NCI-H748 treated with DMSO at 0.1 percent for 48 hours (cell line): ENCODE data around the gene UBE4A.

Experiments
- DNase-seq: peaks from one replicate; lab custom pipeline; 2025; lab: John Stamatoyannopoulos, UW

Gene UBE4A

GRCh38 chr11:118342503-118343161 is 16.8 kb upstream of the UBE4A start, which contains the start of gene CD3D:
Gene CD3D, minus strand, starts transcription at chr11:118342705. Its CDS starts 98 bp downstream, at chr11:118342607.
- DNase-seq, result no peak

GRCh38 chr11:118343248-118343647 is 16.2 kb upstream of the UBE4A start:
- no peak for DNase-seq

GRCh38 chr11:118343981-118344515 is 15.4 kb upstream of the UBE4A start, which contains the start of gene CD3G:
Gene CD3G, plus strand, starts transcription at chr11:118344344. Its CDS starts 80 bp downstream, at chr11:118344424.
- DNase-seq, result no peak

- DNase-seq, result no peak
Observed at GRCh38 chr11:118349475-118349874, 9.9 kb upstream of the UBE4A start.

- DNase-seq, result no peak
Observed at GRCh38 chr11:118353084-118353710, 6.2 kb upstream of the UBE4A start.

- DNase-seq, result no peak
Observed at GRCh38 chr11:118358071-118358470, 1.3 kb upstream of the UBE4A start.

- DNase-seq, result no peak
Observed at GRCh38 chr11:118364956-118365615, 5.7 kb downstream of the UBE4A start.

GRCh38 chr11:118366287-118366686 is 6.9 kb downstream of the UBE4A start:
- no peak for DNase-seq

- DNase-seq, result no peak
Observed at GRCh38 chr11:118370774-118371173, 11.4 kb downstream of the UBE4A start.

- DNase-seq, result no peak
Observed at GRCh38 chr11:118373263-118373662, 13.9 kb downstream of the UBE4A start.

- DNase-seq, result no peak
Observed at GRCh38 chr11:118373871-118374270, 14.5 kb downstream of the UBE4A start.

GRCh38 chr11:118374729-118375128 is 15.3 kb downstream of the UBE4A start:
- no peak for DNase-seq

GRCh38 chr11:118375978-118376377 is 16.6 kb downstream of the UBE4A start:
- no peak for DNase-seq

- no peak for DNase-seq
Observed at GRCh38 chr11:118379497-118379896, 20.1 kb downstream of the UBE4A start.

GRCh38 chr11:118380571-118380970 is 21.2 kb downstream of the UBE4A start:
- no peak for DNase-seq

GRCh38 chr11:118382954-118383353 is 23.6 kb downstream of the UBE4A start:
- no peak for DNase-seq

- no peak for DNase-seq
Observed at GRCh38 chr11:118383657-118384056, 24.3 kb downstream of the UBE4A start.

GRCh38 chr11:118396097-118396501 is 36.7 kb downstream of the UBE4A start:
- DNase-seq, result no peak

- DNase-seq, result no peak
Observed at GRCh38 chr11:118397448-118397847, 38.0 kb downstream of the UBE4A start.

GRCh38 chr11:118398791-118399559 is 39.6 kb downstream of the UBE4A start:
- DNase-seq, result no peak

- peak; percentile 78 for DNase-seq
Observed at GRCh38 chr11:118401151-118401879, 41.9 kb downstream of the UBE4A start, which contains the start of gene ATP5MG. Gene ATP5MG, plus strand, starts transcription at chr11:118401606. Its CDS starts 60 bp downstream, at chr11:118401666.
